Measurements from ENCODE around the gene GTPBP4.

DNA sequence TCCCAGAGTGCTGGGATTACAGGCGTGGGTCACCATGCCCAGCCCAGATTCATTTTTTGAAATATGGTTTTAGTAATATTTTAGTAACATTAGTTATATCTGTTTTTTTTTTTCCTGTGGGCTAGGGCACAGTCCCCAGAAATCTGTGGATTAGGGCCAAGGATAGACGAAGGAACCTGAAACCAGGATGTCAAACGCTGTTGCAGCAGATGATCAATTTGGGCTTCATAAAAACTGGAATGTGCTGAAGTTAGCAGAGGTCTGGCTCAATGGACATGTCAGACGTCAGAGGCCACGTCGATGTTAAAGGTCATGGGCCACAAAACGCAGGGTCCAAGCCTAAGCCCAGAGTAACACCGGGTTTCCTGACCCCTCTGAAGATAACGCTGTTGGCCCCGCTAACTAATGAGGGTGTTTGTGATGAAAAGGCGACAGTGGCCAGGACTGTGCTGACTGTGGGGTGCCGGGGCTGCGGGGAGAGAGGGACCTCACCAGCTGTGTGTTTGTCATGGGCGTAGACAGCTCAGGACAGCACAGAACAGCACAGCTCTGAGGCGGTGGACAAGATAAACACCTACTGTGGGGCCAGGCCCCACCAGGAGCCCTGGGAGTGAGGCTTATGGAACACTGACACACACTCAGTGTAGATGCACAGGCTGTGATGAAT is 23.8 kb upstream of the GTPBP4 start:
- TF ChIP-seq CTCF (IDR thresholded peaks at IDR 0.05) (no peak), POLR2A (IDR thresholded peaks at IDR 0.05) (no peak)
